ENCODE measurements around the gene NRXN3. TPM values are rescaled to one million over a fixed set of nuclear protein-coding genes. Genes with fewer than 3 reads are reported as not detected.
A peak's percentile ranks its signal among the peaks of the same experiment; 100 is the strongest.

NRXN3 gene
- total and polyA plus RNA-seq, 8 donors, result 1.3 to 7.6 (median 1.5) TPM

GRCh38 chr14:79515158-79515557 lies 1345.0 kb downstream of the NRXN3 start:
- ATAC-seq, result no peak
- H3K27me3 ChIP-seq, result no peaks in the 10 kb centered on the region
- no peaks in the 10 kb centered on the region for H3K4me1 ChIP-seq
- H3K9me3 ChIP-seq, result no peaks in the 10 kb centered on the region
- intact Hi-C loops (cut with DNase I), result no loop called here
- no peak overlapping the region for H3K4me3 ChIP-seq
- DNase-seq, result no peak
- TF ChIP-seq CTCF (IDR thresholded peaks at IDR 0.05), result no peak
- no peaks in the 10 kb centered on the region for H3K36me3 ChIP-seq
- no peak overlapping the region for H3K27ac ChIP-seq

GRCh38 chr14:79516009-79516408 lies 1345.8 kb downstream of the NRXN3 start:
- Histone ChIP-seq H3K27me3 (no peaks in the 10 kb centered on the region), H3K27ac (no peak overlapping the region), H3K36me3 (no peaks in the 10 kb centered on the region), H3K9me3 (peaks cover 0 to 2% of the 10 kb centered on the region in 2 donors), H3K4me1 (no peaks in the 10 kb centered on the region), H3K4me3 (no peak overlapping the region)
- no peak for ATAC-seq
- DNase-seq, result no peak
- intact Hi-C loops (cut with DNase I), result no loop called here
- TF ChIP-seq CTCF (IDR thresholded peaks at IDR 0.05), result no peak

- no peaks in the 10 kb centered on the region for H3K4me1 ChIP-seq
These were observed 1355.2 kb downstream of the NRXN3 start for GRCh38 chr14:79525416-79525815.

DNA sequence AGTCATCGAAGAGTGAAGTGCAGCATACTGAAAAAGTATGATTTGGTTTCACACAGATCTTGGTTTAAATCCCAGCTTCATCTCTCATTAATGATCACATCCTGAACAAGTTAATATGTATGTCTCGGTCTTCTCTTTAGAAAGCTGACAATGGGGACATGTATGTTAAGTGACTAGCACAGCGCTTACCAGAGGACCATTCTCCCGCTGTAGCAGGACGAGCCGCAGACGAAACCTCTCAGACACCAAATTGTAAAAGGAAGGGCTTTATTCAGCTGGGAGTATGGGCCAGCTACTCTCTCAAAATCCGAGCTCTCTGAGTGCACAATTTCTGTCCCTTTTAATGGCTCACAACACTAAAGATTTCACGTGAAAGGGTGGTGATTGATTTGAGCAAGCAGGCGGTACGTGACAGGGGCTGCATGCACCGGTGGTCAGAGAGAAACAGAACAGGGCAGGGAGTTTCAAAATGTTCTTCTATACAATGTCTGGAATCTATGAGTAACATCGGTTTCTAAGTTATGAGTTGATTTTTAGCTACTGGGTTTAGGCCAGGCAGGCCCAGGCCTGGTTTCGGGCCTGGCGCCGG lies 1358.7 kb downstream of the NRXN3 start:
- Histone ChIP-seq H3K27me3 (no peaks in the 10 kb centered on the region), H3K4me3 (no peak overlapping the region), H3K27ac (no peak overlapping the region), H3K9me3 (no peaks in the 10 kb centered on the region), H3K36me3 (no peaks in the 10 kb centered on the region), H3K4me1 (no peaks in the 10 kb centered on the region)
- DNase-seq, result no peak
- intact Hi-C loops (cut with DNase I), result no loop called here
- ATAC-seq, result no peak
- TF ChIP-seq CTCF (IDR thresholded peaks at IDR 0.05), result no peak

More at GRCh38 chr14:79525416-79525815, 1355.2 kb downstream of the NRXN3 start:
- intact Hi-C loops (cut with DNase I), result no loop called here
- TF ChIP-seq CTCF (IDR thresholded peaks at IDR 0.05), result no peak
- DNase-seq, result no peak
- H3K4me3 ChIP-seq, result no peak overlapping the region
- H3K9me3 ChIP-seq, result peaks cover 0 to 2% of the 10 kb centered on the region in 2 donors
- no peak overlapping the region for H3K27ac ChIP-seq
- H3K36me3 ChIP-seq, result no peaks in the 10 kb centered on the region
- H3K27me3 ChIP-seq, result no peaks in the 10 kb centered on the region
- ATAC-seq, result peak; percentile 57

GRCh38 chr14:79530555-79530954 lies 1360.4 kb downstream of the NRXN3 start:
- no peaks in the 10 kb centered on the region for H3K27me3 ChIP-seq
- no peaks in the 10 kb centered on the region for H3K36me3 ChIP-seq
- H3K9me3 ChIP-seq, result no peaks in the 10 kb centered on the region
- intact Hi-C loops (cut with DNase I), result no loop called here
- no peaks in the 10 kb centered on the region for H3K4me1 ChIP-seq
- H3K4me3 ChIP-seq, result no peak overlapping the region
- DNase-seq (no peak), ATAC-seq (no peak)
- no peak for TF ChIP-seq CTCF (IDR thresholded peaks at IDR 0.05)
- no peak overlapping the region for H3K27ac ChIP-seq

Data from left lung (tissue), 10 donors.